NB4 (cell line): ENCODE data around the gene POMGNT2.

ENCODE experiments used
- CTCF ChIP-seq: IDR thresholded peaks from one replicate; pipeline ENCODE4 v1.5.1; 2012; ENCODE audit warnings: low read depth, low read length
- MYC ChIP-seq: IDR thresholded peaks from 2 replicates; pipeline ENCODE4 v1.6.1; 2011; ENCODE audit warnings: low read depth, low read length
- POLR2A ChIP-seq: IDR thresholded peaks from 2 replicates; pipeline ENCODE4 v1.6.1; 2011; ENCODE audit warnings: mild to moderate bottlenecking; ENCODE audit not compliant: insufficient read length; ENCODE audit errors: extremely low read depth

- TF ChIP-seq CTCF (no peak), POLR2A (no peak), MYC (no peak)
These were observed 49.1 kb upstream of the POMGNT2 start for GRCh38 chr3:43154980-43155379.
